GM12878 (cell line): Measurements from ENCODE around the gene THADA. TPM values are rescaled to one million over a fixed set of nuclear protein-coding genes. Genes with fewer than 3 reads are reported as not detected.

Experiments
- ATAC-seq: fragments of 200-7000 bp; cut with Tn5 transposase; 3 replicates; pipeline ENCODE4 v1.9.1; 2020; ENCODE audit warnings: mild to moderate bottlenecking, moderate library complexity
- BruUV-seq: library from RNA; stranded (reverse); fragments of 400-500 nt; replicated peaks from 2 replicates; lab custom pipeline; 2021; lab: Mats Ljungman, UMichigan
- CTCF ChIA-PET: fragments of 300-600 bp; sonication (Branson Sonifier 250); formaldehyde crosslinking; extraction: SDS; loops from one replicate; lab custom pipeline; 2021; ENCODE audit warnings: inconsistent platforms; lab: Yijun Ruan, JAX
- POLR2A ChIA-PET: fragments of 350-600 bp; formaldehyde crosslinking; extraction: SDS; loops from one replicate; lab custom pipeline; 2021; ENCODE audit warnings: inconsistent platforms; lab: Charles Lee
- RAD21 ChIA-PET: fragments of 300-600 bp; sonication (Branson Sonifier 250); formaldehyde crosslinking; loops from one replicate; lab custom pipeline; 2023; ENCODE audit warnings: antibody characterized with exemption; ENCODE audit not compliant: unreplicated experiment; lab: Charles Lee
- SMC1A ChIA-PET: fragments of 300-600 bp; sonication (Branson Sonifier 250); formaldehyde crosslinking; loops from one replicate; lab custom pipeline; 2023; ENCODE audit not compliant: unreplicated experiment, uncharacterized antibody; lab: Charles Lee
- DNase-seq: peaks from one replicate; pipeline ENCODE4 v3.0.0-alpha.2; 2011; ENCODE audit warnings: low read depth, low spot score
- FAIRE-seq: peaks from 3 replicates; lab custom pipeline; 2011; peaks lifted over from hg19 to GRCh38; lab: Jason Lieb, UNC
- H2AFZ ChIP-seq: 2 replicates; pipeline ENCODE4 v1.6.0; 2011; ENCODE audit warnings: low read depth, low read length, control low read depth; ENCODE audit not compliant: control insufficient read depth
- H3K27ac ChIP-seq: 2 replicates; pipeline ENCODE4 v1.5.1; 2011; ENCODE audit warnings: control low read depth; ENCODE audit not compliant: control insufficient read depth, insufficient read depth
- H3K27me3 ChIP-seq, 2 experiments: replicated peaks in 1 of 2; 2 replicates each; pipeline versions ENCODE4 v1.6.0 to v1.6.1; 2011; ENCODE audit warnings: low read length in 1 of 2; ENCODE audit not compliant: control insufficient read depth in 2 of 2, insufficient read depth in 2 of 2
- H3K36me3 ChIP-seq, 2 experiments: 2 replicates each; pipeline ENCODE4 v1.5.1; 2011; ENCODE audit warnings: low read length in 1 of 2; ENCODE audit not compliant: control insufficient read depth in 2 of 2, insufficient read depth in 2 of 2
- H3K4me1 ChIP-seq: 2 replicates; pipeline ENCODE4 v1.6.1; 2011; ENCODE audit warnings: mild to moderate bottlenecking, low read length, moderate library complexity, mixed read lengths; ENCODE audit not compliant: control insufficient read depth, insufficient read depth
- H3K4me2 ChIP-seq: 2 replicates; pipeline ENCODE4 v1.6.0; 2011; ENCODE audit warnings: control low read depth; ENCODE audit not compliant: control insufficient read depth, insufficient read depth
- H3K4me3 ChIP-seq: fragments of 200-600 bp; sonication (generic); 2 replicates; pipeline ENCODE4 v1.5.1; 2016
- H3K79me2 ChIP-seq: 2 replicates; pipeline ENCODE4 v1.6.0; 2011; ENCODE audit warnings: low read length; ENCODE audit not compliant: control insufficient read depth, insufficient read depth
- H3K9ac ChIP-seq: 2 replicates; pipeline ENCODE4 v1.8.0; 2011; ENCODE audit warnings: low read length, control low read depth, mixed read lengths; ENCODE audit not compliant: control insufficient read depth, insufficient read depth
- H3K9me3 ChIP-seq: replicated peaks from 3 replicates; pipeline ENCODE4 v1.5.1; 2011; ENCODE audit warnings: mild to moderate bottlenecking, low read length; ENCODE audit not compliant: control insufficient read depth, insufficient read depth
- H4K20me1 ChIP-seq: 2 replicates; pipeline ENCODE4 v1.6.0; 2011; ENCODE audit not compliant: control insufficient read depth, insufficient read depth
- CBX3 ChIP-seq: fragments of 200-600 bp; sonication (generic); IDR thresholded peaks from 2 replicates; pipeline ENCODE4 v1.6.1; 2016; ENCODE audit warnings: low read depth, borderline replicate concordance
- EZH2 ChIP-seq: IDR thresholded peaks from 2 replicates; pipeline ENCODE4 v1.6.1; 2012; ENCODE audit warnings: low read depth, mild to moderate bottlenecking, control low read depth, inconsistent platforms, low read length, borderline replicate concordance; ENCODE audit not compliant: control insufficient read depth
- IKZF1 ChIP-seq: fragments of 450-650 bp; conservative IDR thresholded peaks from 2 replicates; pipeline ENCODE4 v1.6.1; 2017; ENCODE audit warnings: antibody characterized with exemption, mild to moderate bottlenecking
- MXI1 ChIP-seq: fragments of 150-350 bp; IDR thresholded peaks from 2 replicates; pipeline ENCODE4 v1.6.1; 2011; ENCODE audit warnings: low read depth, mild to moderate bottlenecking, inconsistent platforms, low read length, improper control_type of control experiment
- MYC ChIP-seq: IDR thresholded peaks from 2 replicates; pipeline ENCODE4 v1.6.1; 2011; ENCODE audit warnings: mild to moderate bottlenecking, low read length, moderate library complexity, inconsistent platforms; ENCODE audit not compliant: insufficient read depth, insufficient replicate concordance, insufficient read length, severe bottlenecking
- NFIC ChIP-seq: IDR thresholded peaks from 2 replicates; pipeline ENCODE4 v1.6.1; 2012; ENCODE audit warnings: low read depth, mild to moderate bottlenecking, inconsistent platforms, low read length, moderate library complexity
- NR2C1 ChIP-seq: fragments of 450-650 bp; IDR thresholded peaks from 2 replicates; pipeline ENCODE4 v1.6.1; 2017; ENCODE audit warnings: antibody characterized with exemption, mild to moderate bottlenecking, moderate library complexity
- POLR2AphosphoS5 ChIP-seq: IDR thresholded peaks from 2 replicates; pipeline ENCODE4 v1.6.1; 2011; ENCODE audit warnings: mild to moderate bottlenecking, low read length, inconsistent platforms
- SUPT20H ChIP-seq: IDR thresholded peaks from 2 replicates; pipeline ENCODE4 v1.6.1; 2011; ENCODE audit warnings: low read depth, mild to moderate bottlenecking, low read length, moderate library complexity, borderline replicate concordance; ENCODE audit not compliant: control insufficient read depth
- TCF7 ChIP-seq: IDR thresholded peaks from 2 replicates; pipeline ENCODE4 v1.6.1; 2014; ENCODE audit warnings: antibody characterized with exemption, borderline replicate concordance
- WGBS: methylation state at CpG from one replicate; pipeline ENCODE4 v1.1.6; 2016; ENCODE audit warnings: low lambda C conversion rate; ENCODE audit not compliant: insufficient replicate concordance, insufficient coverage; ENCODE audit errors: missing lambda C conversion rate; 5-methylcytosine and 5-hydroxymethylcytosine counted together
- in situ Hi-C: fragments of 300-500 bp; cut with MboI; formaldehyde crosslinking; loops from 9 replicates; pipeline ENCODE4 v1.14.3; 2018; ENCODE audit warnings: mixed read lengths
- intact Hi-C: fragments of 100-400 bp; cut with micrococcal nuclease; formaldehyde crosslinking; loops from one replicate; pipeline ENCODE4 v1.14.2; 2022; ENCODE audit not compliant: unreplicated experiment
- polyA plus RNA-seq, 11 experiments: library from polyadenylated mRNA; depleted of rRNA in 4 of 11; unstranded in 6 of 11; stranded (reverse) in 5 of 11; fragments of >200 nt; fragmentation: Nextera tagmentation in 4 of 11; fragmentation: Illumina TruSeq in 1 of 11; extraction: Ambion mirVana in 4 of 11; extraction: Trizol in 1 of 11; gene quantifications; 1 replicate in 1 of 11; 2 replicates in 10 of 11; pipeline versions ENCODE4 v1.2.1 to v1.2.3, GENCODE V29; 2011 to 2016; ENCODE audit warnings: inconsistent platforms in 2 of 11, missing spikeins in 2 of 11, low read depth in 1 of 11
- total RNA-seq, 4 experiments: library from RNA; depleted of rRNA in 3 of 4; stranded (reverse); fragments of >200 nt in 3 of 4; fragmentation: Illumina TruSeq in 1 of 4; extraction: Trizol in 1 of 4; gene quantifications; 2 replicates each; pipeline versions ENCODE4 v1.2.1 to v1.2.3, GENCODE V29; 2013 to 2021
- TF ChIP-seq, protein P1 (sequence below): IDR thresholded peaks from 2 replicates; pipeline ENCODE4 v1.6.1; 2011; ENCODE audit warnings: borderline replicate concordance, low read depth, mild to moderate bottlenecking, moderate library complexity, low read length; ENCODE audit not compliant: insufficient read depth, poor library complexity, severe bottlenecking
- TF ChIP-seq, protein P2 (sequence below): fragments of 450-650 bp; formaldehyde crosslinking; IDR thresholded peaks from 2 replicates; pipeline ENCODE4 v1.5.0; 2022; ENCODE audit warnings: mild to moderate bottlenecking, missing genetic modification characterization

THADA gene
- total and polyA plus RNA-seq, 10 of the 15 experiments (the other 5 are each of a cell fraction or from before 2014, with no cell fraction given) = 14.6 to 33.2 (median 23.2) TPM

DNA sequence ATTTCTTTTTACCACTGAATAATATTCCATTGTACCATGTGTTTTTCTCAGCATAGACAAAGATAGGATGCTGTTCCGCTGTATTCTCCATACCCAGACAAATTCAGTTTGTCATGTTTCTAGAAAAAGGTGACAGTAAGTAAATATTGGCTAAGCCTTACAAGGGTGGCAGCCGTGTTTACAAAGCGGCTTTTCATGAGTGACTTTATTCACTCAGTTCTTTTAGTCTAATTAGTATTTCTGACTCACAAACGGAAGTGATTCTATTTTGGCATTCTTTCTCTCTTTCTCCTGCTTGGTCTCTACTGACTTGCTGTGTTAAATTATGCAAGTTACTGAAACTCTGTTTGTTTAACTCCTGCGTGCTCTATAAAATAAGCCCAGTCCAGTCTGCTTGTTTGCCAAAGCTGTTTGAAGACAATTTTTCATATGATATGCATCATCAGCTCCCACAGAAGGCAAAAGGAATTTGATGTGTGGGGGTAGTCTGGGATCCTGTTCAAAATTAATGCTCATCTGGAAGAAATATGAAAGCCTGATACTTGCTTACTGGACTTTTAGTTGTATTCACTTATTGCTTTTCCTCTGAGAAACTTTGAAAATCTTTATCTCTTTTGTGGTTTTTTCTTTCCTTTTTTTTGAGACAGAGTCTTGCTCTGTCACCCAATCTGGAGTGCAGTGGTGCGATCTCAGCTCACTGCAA is 38.9 kb upstream of the THADA start:
- intact Hi-C loops = no loop called here
- no peak overlapping the region for H3K4me2 ChIP-seq
- no peaks in the 10 kb centered on the region for H3K36me3 ChIP-seq
- no peak overlapping the region for H3K9ac ChIP-seq
- H3K4me3 ChIP-seq = no peak overlapping the region
- TF ChIP-seq, protein P1, sequence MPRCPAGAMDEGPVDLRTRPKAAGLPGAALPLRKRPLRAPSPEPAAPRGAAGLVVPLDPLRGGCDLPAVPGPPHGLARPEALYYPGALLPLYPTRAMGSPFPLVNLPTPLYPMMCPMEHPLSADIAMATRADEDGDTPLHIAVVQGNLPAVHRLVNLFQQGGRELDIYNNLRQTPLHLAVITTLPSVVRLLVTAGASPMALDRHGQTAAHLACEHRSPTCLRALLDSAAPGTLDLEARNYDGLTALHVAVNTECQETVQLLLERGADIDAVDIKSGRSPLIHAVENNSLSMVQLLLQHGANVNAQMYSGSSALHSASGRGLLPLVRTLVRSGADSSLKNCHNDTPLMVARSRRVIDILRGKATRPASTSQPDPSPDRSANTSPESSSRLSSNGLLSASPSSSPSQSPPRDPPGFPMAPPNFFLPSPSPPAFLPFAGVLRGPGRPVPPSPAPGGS = no peak
- no peak for TF ChIP-seq MYC
- TF ChIP-seq POLR2AphosphoS5 = no peak
- TF ChIP-seq CBX3 = no peak
- no peak for TF ChIP-seq NR2C1
- no peak for TF ChIP-seq SUPT20H
- TF ChIP-seq NFIC = no peak
- no peak for TF ChIP-seq TCF7
- no peak for TF ChIP-seq EZH2
- no peak for TF ChIP-seq MXI1
- TF ChIP-seq, protein P2, sequence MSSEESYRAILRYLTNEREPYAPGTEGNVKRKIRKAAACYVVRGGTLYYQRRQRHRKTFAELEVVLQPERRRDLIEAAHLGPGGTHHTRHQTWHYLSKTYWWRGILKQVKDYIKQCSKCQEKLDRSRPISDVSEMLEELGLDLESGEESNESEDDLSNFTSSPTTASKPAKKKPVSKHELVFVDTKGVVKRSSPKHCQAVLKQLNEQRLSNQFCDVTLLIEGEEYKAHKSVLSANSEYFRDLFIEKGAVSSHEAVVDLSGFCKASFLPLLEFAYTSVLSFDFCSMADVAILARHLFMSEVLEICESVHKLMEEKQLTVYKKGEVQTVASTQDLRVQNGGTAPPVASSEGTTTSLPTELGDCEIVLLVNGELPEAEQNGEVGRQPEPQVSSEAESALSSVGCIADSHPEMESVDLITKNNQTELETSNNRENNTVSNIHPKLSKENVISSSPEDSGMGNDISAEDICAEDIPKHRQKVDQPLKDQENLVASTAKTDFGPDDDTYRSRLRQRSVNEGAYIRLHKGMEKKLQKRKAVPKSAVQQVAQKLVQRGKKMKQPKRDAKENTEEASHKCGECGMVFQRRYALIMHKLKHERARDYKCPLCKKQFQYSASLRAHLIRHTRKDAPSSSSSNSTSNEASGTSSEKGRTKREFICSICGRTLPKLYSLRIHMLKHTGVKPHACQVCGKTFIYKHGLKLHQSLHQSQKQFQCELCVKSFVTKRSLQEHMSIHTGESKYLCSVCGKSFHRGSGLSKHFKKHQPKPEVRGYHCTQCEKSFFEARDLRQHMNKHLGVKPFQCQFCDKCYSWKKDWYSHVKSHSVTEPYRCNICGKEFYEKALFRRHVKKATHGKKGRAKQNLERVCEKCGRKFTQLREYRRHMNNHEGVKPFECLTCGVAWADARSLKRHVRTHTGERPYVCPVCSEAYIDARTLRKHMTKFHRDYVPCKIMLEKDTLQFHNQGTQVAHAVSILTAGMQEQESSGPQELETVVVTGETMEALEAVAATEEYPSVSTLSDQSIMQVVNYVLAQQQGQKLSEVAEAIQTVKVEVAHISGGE (CRISPR knock-in tag) = no peak
- no peak for TF ChIP-seq IKZF1
- H3K79me2 ChIP-seq = no peaks in the 10 kb centered on the region
- peaks cover 0 to 10% of the 10 kb centered on the region in 2 experiments for H3K27me3 ChIP-seq
- CTCF ChIA-PET = interaction anchor here (0.6 kb wide), 1 partner anchor 67 kb away, joined by 3 read pairs; no protein-coding TSS in a partner anchor
- no peaks in the 10 kb centered on the region; the same call in 1 of the 3 replicates for H3K9me3 ChIP-seq
- ATAC-seq = no peak
- POLR2A ChIA-PET = no interaction called here
- no peak for FAIRE-seq
- RAD21 ChIA-PET = interaction anchor here (0.7 kb wide), 1 partner anchor 713 kb away, joined by 3 read pairs; no protein-coding TSS in a partner anchor
- no peaks in the 10 kb centered on the region for H4K20me1 ChIP-seq
- H3K27ac ChIP-seq = no peak overlapping the region
- in situ Hi-C loops = no loop called here
- H2AFZ ChIP-seq = no peak overlapping the region
- WGBS = 25% methylated on average over 6 of the region's 6 CpGs
- no peaks in the 10 kb centered on the region for H3K4me1 ChIP-seq
- BruUV-seq = no TSS peak
- DNase-seq = no peak
- SMC1A ChIA-PET = no interaction called here
